Esophagus muscularis mucosa (tissue), 4 donors: ENCODE results near the gene IFNL4. TPM values are rescaled to one million over a fixed set of nuclear protein-coding genes. Genes with fewer than 3 reads are reported as not detected.

ENCODE experiments used
- DNase-seq: peaks from one replicate; pipeline ENCODE4 v3.0.0-alpha.2; 2017; ENCODE audit errors: extremely low spot score
- H3K27ac ChIP-seq, 4 donors: fragments of 200-600 bp; sonication (generic); replicated peaks in 1 of 4; 1 replicate in 3 of 4; 2 replicates in 1 of 4; pipeline ENCODE4 v1.5.1; 2016 to 2019; ENCODE audit warnings: mild to moderate bottlenecking in 1 of 4
- H3K27me3 ChIP-seq, 4 donors: fragments of 200-600 bp; sonication (generic); one replicate each; pipeline versions ENCODE4 v1.5.1 to v1.6.0; 2016 to 2019
- H3K36me3 ChIP-seq, 4 donors: fragments of 200-600 bp; sonication (generic); one replicate each; pipeline ENCODE4 v1.5.1; 2016 to 2019
- H3K4me1 ChIP-seq, 4 donors: fragments of 200-600 bp; sonication (generic); one replicate each; pipeline ENCODE4 v1.5.1; 2016 to 2019
- H3K4me3 ChIP-seq, 4 donors: fragments of 200-600 bp; sonication (generic); 1 replicate in 2 of 4; 2 replicates in 2 of 4; pipeline ENCODE4 v1.5.1; 2016 to 2019; ENCODE audit warnings: mild to moderate bottlenecking in 4 of 4, moderate library complexity in 1 of 4
- H3K9me3 ChIP-seq, 4 donors: fragments of 200-600 bp; sonication (generic); 1 replicate in 3 of 4; 2 replicates in 1 of 4; pipeline ENCODE4 v1.5.1; 2016 to 2019
- EP300 ChIP-seq: sonication (generic); formaldehyde crosslinking; IDR thresholded peaks from one replicate; pipeline ENCODE4 v1.6.1; 2017; ENCODE audit warnings: antibody characterized with exemption
- POLR2A ChIP-seq: fragments of 450-650 bp; IDR thresholded peaks from one replicate; pipeline ENCODE4 v1.6.1; 2017; ENCODE audit warnings: antibody characterized with exemption, moderate library complexity, mild to moderate bottlenecking, low read depth
- POLR2AphosphoS5 ChIP-seq, 2 donors: sonication (generic); formaldehyde crosslinking; IDR thresholded peaks; one replicate each; pipeline ENCODE4 v1.6.1; 2017; ENCODE audit warnings: antibody characterized with exemption in 2 of 2
- WGBS: methylation state at CpG from one replicate; pipeline ENCODE4 v1.1.5; 2018; 5-methylcytosine and 5-hydroxymethylcytosine counted together
- intact Hi-C: fragments of 100-400 bp; cut with DNase I; formaldehyde crosslinking; loops from one replicate; pipeline ENCODE4 v1.15.1; 2023
- total RNA-seq, 4 donors: library from RNA; depleted of rRNA; stranded (reverse); fragments of >200 nt; gene quantifications; one replicate each; pipeline versions ENCODE4 v1.1.0 to v1.2.1, GENCODE V29; 2016
- TF ChIP-seq, protein P1 (sequence below), 3 experiments: fragments of 200-600 bp in 2 of 3; fragments of 450-650 bp in 1 of 3; sonication (generic) in 2 of 3; IDR thresholded peaks; one replicate each; pipeline ENCODE4 v1.5.1; 2017 to 2019; ENCODE audit warnings: antibody characterized with exemption in 3 of 3, mild to moderate bottlenecking in 2 of 3, moderate library complexity in 1 of 3

IFNL4 gene
- total RNA-seq, 4 donors from 2014 or later = not detected

DNA sequence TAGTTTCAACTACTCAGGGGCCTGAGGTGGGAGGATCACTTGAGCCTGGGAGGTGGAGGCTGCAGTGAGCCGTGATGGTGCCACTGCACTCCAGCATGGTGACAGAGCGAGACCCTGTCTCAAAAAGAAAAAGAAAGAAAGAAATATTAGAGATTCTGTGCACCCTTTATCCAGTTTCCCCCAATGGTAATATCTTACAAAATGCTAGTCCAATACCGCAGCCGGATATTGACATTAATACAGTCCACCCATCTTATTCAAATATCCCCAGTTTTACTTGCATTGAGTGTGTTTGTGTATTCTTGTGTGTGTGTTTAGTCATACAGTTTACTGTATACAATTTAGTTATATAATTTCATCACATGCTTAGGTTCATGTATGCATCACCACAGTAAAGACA lies 8.6 kb upstream of the IFNL4 start:
- 97% methylated on average over 4 of the region's 4 CpGs for WGBS
- H3K4me1 ChIP-seq = no peaks in the 10 kb centered on the region
- H3K9me3 ChIP-seq = no peaks in the 10 kb centered on the region
- H3K27ac ChIP-seq = no peak overlapping the region
- TF ChIP-seq POLR2AphosphoS5 (IDR thresholded peaks at IDR 0.05) = no peak
- TF ChIP-seq POLR2A = no peak
- TF ChIP-seq EP300 = no peak
- TF ChIP-seq, protein P1, sequence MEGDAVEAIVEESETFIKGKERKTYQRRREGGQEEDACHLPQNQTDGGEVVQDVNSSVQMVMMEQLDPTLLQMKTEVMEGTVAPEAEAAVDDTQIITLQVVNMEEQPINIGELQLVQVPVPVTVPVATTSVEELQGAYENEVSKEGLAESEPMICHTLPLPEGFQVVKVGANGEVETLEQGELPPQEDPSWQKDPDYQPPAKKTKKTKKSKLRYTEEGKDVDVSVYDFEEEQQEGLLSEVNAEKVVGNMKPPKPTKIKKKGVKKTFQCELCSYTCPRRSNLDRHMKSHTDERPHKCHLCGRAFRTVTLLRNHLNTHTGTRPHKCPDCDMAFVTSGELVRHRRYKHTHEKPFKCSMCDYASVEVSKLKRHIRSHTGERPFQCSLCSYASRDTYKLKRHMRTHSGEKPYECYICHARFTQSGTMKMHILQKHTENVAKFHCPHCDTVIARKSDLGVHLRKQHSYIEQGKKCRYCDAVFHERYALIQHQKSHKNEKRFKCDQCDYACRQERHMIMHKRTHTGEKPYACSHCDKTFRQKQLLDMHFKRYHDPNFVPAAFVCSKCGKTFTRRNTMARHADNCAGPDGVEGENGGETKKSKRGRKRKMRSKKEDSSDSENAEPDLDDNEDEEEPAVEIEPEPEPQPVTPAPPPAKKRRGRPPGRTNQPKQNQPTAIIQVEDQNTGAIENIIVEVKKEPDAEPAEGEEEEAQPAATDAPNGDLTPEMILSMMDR (IDR thresholded peaks at IDR 0.05) = no peak
- DNase-seq = no peak
- intact Hi-C loops = no loop called here
- H3K27me3 ChIP-seq = peaks cover 0 to 67% (median 2%) of the 10 kb centered on the region in 4 donors
- no peaks in the 10 kb centered on the region for H3K36me3 ChIP-seq
- no peak overlapping the region for H3K4me3 ChIP-seq

DNA sequence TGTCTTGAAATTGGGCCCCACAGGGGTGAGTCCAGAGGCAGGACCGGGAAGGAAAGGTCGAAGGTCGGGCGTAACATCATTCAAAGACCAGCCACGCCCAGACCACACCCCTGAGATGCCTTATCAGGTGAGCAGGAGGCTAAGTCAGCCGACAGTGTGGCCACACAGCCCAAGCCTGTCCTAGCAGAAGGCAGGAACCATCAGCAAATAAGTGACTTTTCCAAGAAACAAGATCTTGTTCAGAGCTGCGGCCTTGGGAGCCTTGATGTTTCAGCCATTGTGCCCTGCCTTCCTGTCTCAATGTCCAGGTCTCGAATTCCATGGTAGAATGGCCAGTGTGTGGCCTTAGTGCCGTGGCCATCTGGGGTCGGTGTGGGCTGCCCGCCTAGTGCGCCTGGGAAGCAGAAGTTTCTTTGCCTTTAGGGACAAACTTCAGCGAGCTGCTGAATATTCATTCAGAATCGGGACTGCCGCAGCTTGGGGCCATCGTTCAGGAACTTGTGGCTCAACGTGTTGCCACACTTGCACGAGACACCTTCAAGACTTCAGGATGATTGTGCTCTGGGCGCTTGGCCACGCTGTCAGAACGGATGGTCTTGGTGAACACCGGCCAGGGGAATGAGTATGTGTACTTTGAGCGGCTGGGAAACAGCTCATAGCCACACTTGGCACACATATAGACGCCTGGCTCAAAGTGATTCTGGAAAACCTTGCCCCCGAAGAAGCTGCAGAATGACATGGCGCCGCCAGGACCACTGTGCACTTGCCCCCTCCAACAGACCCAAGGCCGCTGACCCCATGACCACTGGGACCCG lies 6.1 kb upstream of the IFNL4 start:
- Histone ChIP-seq H3K4me3 (no peak overlapping the region), H3K4me1 (no peaks in the 10 kb centered on the region), H3K36me3 (no peaks in the 10 kb centered on the region), H3K27ac (no peak overlapping the region), H3K27me3 (peaks cover 0 to 61% (median 0%) of the 10 kb centered on the region in 4 donors), H3K9me3 (no peaks in the 10 kb centered on the region)
- TF ChIP-seq, protein P1 (IDR thresholded peaks at IDR 0.05) = no peak
- TF ChIP-seq POLR2AphosphoS5 (IDR thresholded peaks at IDR 0.05) = no peak
- TF ChIP-seq EP300 = no peak
- 87% methylated on average over 28 of the region's 29 CpGs for WGBS
- DNase-seq = no peak
- intact Hi-C loops = no loop called here

- intact Hi-C loops = no loop called here
- H3K9me3 ChIP-seq = no peaks in the 10 kb centered on the region
- H3K36me3 ChIP-seq = no peaks in the 10 kb centered on the region
- H3K4me3 ChIP-seq = no peak overlapping the region
- no peak for DNase-seq
- no peak overlapping the region for H3K27ac ChIP-seq
- 85% methylated on average over 8 of the region's 8 CpGs for WGBS
- no peak for TF ChIP-seq POLR2AphosphoS5 (IDR thresholded peaks at IDR 0.05)
- no peak for TF ChIP-seq EP300
- TF ChIP-seq, protein P1 (IDR thresholded peaks at IDR 0.05) = no peak
- TF ChIP-seq POLR2A = no peak
- no peaks in the 10 kb centered on the region for H3K4me1 ChIP-seq
- peaks cover 0 to 67% (median 6%) of the 10 kb centered on the region in 4 donors for H3K27me3 ChIP-seq
These were observed 4.9 kb upstream of the IFNL4 start for GRCh38 chr19:39253374-39254149.

- no peak for TF ChIP-seq POLR2AphosphoS5 (IDR thresholded peaks at IDR 0.05)
- Histone ChIP-seq H3K27me3 (peaks cover 0 to 68% (median 16%) of the 10 kb centered on the region in 4 donors), H3K4me3 (no peak overlapping the region), H3K36me3 (no peaks in the 10 kb centered on the region), H3K9me3 (no peaks in the 10 kb centered on the region), H3K27ac (no peak overlapping the region), H3K4me1 (peaks cover 6 to 11% (median 8%) of the 10 kb centered on the region in 4 donors)
- 54% methylated on average over 3 of the region's 3 CpGs for WGBS
- intact Hi-C loops = no loop called here
- DNase-seq = no peak
These were observed 3.8 kb upstream of the IFNL4 start for GRCh38 chr19:39252458-39252857.

- peaks cover 0 to 71% (median 22%) of the 10 kb centered on the region in 4 donors for H3K27me3 ChIP-seq
- H3K4me1 ChIP-seq = peaks cover 11 to 17% (median 14%) of the 10 kb centered on the region in 4 donors
- WGBS = 60% methylated on average over 3 of the region's 3 CpGs
- DNase-seq = no peak
- no peaks in the 10 kb centered on the region for H3K36me3 ChIP-seq
- no peak for TF ChIP-seq POLR2AphosphoS5 (IDR thresholded peaks at IDR 0.05)
- no peak for TF ChIP-seq EP300
- no peak for TF ChIP-seq POLR2A
- TF ChIP-seq, protein P1 (IDR thresholded peaks at IDR 0.05) = no peak
- H3K9me3 ChIP-seq = no peaks in the 10 kb centered on the region
- no peak overlapping the region for H3K4me3 ChIP-seq
- H3K27ac ChIP-seq = no peak overlapping the region
- intact Hi-C loops = no loop called here
These were observed 3.2 kb upstream of the IFNL4 start for GRCh38 chr19:39251846-39252245.
